HG03060 (cell line): ENCODE measurements around the gene TCERG1.

Source experiments
- ATAC-seq: cut with Tn5 transposase; IDR thresholded peaks from one replicate; pipeline ENCODE4 v1.9.1; 2021; ENCODE audit warnings: low read depth, moderate number of reproducible peaks; ENCODE audit not compliant: unreplicated experiment

Gene TCERG1

DNA sequence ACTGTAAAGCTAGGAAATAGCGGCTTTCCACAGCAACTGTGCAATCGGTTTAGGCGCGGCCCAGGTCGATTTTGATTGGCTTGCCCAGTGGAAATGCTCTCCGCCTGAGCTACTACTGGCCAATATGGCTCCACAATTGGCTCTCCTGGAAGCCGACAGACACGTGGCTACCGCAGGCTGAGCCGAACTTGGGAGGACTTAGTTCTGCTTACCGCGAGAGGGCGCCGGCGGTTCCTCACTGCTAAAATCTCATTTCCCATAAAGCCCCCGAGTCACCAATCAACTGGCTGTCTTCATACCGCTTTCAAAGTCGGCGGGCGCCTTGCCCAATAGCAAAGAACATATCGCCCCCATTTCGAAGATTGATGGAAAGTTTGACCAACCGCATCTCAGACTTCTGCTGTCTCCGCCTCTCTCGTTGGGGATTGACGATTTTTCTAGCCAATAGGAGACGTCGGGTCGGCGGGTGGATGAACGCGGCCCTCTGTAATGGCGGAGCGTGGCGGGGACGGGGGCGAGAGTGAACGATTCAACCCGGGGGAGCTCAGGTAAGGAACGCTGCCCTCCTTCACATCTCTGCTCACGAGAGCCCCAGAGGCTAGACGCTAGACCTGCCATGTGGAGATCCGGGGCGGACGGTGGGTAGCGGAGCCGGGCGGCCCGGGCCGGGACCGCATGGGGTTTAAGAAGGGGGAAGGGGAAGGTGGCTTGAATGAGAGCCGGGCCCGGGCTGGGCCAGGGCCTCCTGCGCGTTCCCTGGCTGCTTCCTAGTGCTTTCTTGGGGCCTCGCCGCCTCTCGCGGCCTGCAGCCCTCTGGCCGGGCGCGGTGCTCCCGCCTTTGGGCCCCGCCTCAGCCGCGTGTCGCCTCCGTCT lies at the start of gene TCERG1:
TCERG1 (plus strand) TSS at position 473 of the 873 bp plus-strand sequence; CDS start at position 490, 17 bp downstream.
- ATAC-seq = peak; percentile 92

DNA sequence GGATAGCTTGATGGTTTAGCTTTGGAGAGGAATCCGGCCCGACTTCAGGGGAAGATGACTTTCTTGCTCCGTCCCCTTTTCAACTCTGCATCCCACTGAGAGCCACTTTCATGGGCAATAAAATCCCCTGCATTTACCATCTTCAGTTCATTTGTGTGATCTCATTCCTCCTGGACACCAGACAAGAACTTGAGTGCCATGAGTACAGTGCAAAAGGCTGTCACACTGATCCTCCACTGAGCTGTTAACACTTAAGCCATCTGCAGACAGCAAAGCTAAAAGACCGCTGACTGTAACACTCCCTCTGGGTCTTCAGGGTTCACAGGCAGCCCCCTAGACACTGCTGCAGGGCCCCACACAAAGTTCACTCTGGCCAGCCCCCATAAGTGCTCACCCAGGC lies 48.3 kb upstream of the TCERG1 start:
- ATAC-seq = no peak

DNA sequence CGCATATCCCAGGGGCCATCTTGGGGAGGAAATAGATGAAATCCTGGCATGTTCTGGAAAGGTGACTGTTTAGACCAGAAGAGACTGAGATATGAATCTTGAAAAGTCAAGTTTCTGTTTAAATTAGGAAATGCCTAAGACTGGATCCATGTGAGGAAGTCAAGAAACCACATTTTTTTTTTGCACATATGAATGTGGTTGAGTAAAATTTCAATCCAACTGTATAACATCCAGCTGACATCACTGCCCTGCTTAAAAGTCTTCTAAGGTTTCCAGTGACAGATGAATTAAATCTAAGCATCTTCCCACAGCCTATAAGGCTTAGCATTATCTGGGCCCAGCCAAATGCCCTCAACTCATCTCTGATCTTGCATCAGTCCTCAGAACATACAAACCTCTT lies 47.7 kb upstream of the TCERG1 start:
- ATAC-seq = no peak

DNA sequence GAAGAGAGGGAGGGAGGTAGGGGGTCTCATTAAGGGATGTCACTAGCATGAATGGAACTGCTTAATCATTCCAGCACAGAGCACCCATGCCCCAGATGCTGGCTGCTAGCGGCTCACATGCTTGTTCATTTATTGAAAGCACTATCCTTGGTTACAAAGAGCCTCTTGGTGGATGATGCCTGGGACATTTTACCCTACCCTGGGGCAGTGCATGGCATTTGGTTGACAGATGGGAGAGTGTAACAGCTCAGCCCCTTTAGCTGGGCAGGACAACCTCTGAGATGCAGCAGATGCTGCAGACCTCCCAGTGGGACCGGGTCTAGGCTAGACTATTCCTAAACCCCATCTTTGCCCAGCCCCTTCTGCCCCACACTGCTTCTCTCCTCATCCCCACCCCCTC lies 46.9 kb upstream of the TCERG1 start:
- ATAC-seq = no peak

DNA sequence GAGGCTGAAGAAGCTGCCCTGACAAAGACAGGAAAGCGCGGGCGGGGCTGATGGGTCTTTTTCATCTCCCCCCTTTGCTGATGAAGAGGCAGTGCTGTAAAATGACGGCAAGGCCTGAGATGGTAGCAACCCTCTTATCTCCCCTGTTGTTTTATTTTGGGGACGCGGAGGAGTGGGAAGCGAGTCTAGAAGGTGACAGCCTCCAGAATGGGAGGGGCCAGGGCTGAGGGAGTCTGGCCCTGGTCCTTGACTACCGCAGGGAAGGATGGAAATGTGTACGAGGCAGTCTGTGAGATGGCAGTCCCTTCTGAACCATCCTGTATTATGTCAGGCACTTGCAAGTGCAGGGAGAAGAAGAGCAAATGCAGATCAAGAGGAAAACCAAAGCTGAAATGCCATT lies 46.1 kb upstream of the TCERG1 start:
- no peak for ATAC-seq

DNA sequence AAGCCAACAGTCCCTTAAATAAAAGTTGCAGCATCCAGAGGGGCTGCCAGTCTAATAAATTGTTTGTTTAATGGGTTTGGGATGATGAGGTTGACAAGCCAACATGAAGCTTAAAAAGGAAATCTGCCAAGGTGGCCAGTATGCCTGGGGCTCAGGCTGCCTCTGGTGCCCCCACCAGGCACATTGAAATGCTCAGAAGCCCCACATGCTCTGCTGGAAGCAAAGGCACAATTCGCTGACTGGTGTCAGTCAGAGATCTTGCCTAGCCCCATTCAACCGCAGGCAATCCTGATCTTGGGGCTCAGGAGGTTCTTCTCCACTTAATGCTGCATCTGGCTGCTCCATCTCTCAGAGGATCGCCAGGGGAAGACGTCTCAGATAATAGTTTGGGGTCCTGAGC lies 44.2 kb upstream of the TCERG1 start:
- no peak for ATAC-seq

DNA sequence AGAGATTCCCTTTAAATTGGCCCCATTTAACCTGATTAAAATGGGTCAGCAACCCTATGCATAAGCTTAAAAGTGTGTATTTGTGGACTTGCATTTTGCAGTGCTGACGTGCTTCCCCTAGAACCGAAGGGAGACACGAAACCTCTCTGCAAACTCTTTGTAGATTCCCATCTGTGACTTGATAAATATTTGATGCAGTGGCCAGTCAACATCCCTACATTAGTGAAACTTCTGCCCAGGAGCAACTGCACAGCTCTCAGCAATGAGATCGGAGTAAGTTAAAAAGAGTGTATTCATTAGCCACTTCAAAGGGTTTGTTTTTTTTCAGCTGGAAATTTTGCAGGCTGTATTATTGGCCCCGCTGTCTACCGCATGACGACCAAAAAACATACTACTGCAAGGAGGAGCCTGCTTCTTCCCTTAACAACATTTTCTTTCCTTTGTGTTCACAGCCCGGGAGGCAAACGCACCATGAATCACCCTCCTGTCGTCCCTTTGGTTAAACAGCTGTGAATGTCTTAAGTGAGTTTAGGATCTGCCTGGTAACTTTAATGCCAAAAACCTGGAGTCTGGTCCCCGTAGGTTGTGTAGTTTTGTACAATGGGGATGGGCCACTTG lies 38.0 kb upstream of the TCERG1 start:
- no peak for ATAC-seq

DNA sequence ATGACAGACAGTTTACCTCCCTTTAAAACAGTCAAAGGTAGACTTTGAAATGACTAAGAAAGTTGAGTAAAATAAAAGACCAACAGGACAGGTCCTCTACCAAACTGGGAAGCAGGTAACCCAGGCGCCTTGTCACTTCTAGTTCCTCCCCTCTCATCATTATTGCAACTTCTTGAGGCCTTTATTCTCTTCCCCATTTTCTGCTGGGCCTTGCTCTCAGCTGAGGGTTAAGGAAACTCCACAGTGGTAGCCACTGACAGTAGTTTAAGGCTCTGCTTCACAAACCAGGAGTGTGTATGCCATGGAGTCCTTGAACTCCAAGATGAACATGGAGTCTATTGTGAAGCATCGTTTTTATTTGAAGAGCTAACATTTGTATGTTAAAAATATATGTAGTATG lies 36.9 kb upstream of the TCERG1 start:
- no peak for ATAC-seq

DNA sequence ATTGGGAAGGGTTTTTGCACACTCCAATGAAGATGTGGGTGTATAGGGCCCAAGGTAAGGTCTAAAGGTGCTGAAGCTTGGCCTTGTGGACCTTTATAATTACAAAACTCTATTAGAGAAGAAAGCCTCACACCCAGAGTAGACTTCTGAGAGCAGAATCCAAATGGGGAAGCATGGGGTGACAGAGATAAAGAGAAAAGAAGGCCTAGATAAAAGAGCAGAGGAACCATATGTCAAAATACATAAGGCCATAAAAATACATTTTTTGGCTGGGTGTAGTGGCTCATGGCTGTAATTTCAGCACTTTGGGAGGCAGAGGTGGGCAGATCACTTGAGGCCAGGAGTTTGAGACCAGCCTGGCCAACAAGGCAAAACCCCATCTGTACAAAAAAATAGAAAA lies 27.4 kb upstream of the TCERG1 start:
- no peak for ATAC-seq

DNA sequence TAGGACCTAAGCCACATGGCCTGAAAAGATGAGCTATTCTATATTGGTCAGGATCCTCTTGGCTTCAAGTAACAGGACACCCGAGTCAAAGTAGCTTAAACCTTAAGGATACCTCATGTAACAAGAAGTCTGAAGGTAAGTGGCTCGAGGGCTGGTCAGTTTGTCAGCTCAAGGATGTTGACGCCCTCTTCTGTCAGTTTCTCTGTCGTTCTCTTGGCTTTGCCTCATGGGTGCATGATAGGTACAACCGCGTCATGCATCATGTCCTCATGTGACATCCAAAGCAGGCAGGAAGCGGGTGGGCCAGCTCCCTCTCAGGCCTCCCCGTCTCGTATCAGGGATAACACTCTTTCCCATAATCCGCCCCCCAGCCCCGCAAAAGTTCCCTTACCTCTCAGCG lies 22.1 kb upstream of the TCERG1 start:
- ATAC-seq = no peak

DNA sequence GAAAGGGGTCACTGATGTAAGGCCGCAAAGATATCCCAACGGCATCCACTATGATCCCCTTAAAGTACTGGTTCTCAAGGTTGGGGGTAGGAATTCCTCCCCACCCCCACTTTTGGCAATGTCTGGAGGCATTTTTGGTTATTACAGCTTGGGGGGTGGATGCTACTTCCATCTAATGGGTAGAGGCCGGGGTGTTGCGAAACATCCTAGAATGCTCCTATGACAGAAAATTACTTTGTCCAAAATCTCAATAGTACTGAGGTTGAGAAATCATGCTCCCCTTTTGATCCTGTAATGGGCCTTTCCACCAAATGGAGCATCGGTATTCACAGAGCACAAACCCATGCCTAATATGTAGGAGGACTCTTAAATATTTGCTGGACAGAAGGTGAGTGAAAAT lies 20.8 kb upstream of the TCERG1 start:
- no peak for ATAC-seq

DNA sequence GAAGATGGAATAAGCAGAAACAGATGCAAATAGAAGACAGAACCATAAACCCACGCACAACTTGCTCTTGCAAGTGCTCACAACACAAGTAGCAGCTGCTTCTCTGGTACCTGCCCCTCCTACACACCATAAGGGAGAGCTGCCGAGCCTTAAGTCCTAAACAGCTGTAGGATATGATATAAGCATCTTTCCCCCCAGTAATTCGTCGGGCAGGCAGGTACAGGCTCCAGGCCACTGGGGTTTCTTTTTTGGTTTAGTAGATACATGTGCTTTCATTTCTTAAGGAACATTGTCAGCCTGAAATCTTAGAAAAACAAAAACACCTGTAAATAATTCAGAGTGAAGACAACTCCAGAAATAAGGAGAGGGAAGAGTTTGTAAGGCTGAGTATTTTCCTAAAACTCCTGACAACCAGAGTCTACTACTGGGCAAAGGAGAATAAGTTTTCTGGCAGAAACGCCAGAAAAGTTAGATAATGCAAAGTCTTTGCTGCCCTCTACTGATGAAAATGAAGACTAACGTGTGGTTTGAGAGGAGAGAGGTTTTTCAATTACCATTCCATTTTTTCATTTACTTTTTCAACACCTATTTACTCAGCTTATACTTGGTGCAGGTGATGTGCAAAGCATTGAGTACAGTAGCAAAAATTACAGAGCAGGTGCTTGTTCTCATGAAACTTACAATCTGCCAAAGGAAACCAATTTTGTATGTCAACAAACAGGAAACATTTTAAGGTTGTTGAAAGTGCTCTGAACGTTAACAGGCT lies 20.1 kb upstream of the TCERG1 start:
- ATAC-seq = no peak

DNA sequence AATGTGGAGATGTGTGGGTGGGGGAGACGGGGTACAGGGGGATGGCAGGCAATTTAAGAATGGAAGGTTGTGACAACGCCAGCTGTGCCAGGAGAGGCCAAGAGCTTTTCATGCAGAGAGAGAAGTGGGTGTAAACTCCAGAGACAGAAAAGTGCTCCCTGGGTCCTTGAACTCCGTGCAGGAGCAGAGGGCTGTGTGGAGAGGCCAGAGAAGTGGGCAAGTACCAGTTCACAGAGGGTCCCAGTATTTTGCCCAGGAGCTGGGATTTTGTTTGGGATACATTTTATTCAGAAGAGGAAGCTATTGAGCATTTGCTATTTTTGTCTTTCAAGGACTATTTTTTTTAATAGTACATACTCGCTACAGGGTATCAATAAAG lies 19.5 kb upstream of the TCERG1 start:
- ATAC-seq = no peak

DNA sequence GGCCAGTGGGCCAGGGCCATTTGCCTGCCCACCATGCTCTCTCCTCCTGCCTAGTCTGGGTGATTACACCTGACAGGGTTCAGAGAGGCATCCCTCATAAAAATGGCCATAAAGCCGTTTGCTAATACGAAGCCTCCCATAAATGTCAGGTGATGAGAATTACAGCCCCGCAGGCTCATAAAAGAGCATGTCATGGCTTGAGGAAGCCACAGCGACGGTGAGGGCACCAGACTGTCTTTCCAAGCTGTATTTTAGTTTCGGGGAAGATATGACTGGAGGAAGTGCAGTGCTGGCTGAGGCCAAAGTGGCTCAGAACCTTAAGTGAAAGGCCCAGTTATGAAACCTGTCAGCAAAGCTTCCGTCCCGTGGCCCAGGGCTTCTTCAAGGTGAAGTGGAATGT lies 18.5 kb upstream of the TCERG1 start:
- no peak for ATAC-seq

DNA sequence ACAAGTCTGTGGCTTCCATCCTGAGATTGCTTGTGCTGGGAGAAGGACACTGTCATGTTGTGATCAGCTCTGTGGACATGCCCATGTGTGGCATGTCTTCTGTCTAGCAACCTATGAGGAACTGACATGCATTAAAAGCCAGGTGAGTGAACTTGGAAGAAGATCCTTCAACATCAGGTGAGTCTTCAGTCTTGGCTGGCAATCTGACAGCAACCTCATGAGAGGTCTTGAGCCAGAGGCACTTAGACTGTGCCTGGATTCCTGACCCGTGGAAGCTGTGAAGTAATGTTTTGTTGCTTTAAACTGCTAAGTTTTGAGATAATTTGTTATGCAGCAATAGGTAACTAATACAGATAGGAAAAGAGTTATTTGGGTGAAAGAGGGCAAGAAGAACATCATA lies 6.8 kb upstream of the TCERG1 start:
- no peak for ATAC-seq

DNA sequence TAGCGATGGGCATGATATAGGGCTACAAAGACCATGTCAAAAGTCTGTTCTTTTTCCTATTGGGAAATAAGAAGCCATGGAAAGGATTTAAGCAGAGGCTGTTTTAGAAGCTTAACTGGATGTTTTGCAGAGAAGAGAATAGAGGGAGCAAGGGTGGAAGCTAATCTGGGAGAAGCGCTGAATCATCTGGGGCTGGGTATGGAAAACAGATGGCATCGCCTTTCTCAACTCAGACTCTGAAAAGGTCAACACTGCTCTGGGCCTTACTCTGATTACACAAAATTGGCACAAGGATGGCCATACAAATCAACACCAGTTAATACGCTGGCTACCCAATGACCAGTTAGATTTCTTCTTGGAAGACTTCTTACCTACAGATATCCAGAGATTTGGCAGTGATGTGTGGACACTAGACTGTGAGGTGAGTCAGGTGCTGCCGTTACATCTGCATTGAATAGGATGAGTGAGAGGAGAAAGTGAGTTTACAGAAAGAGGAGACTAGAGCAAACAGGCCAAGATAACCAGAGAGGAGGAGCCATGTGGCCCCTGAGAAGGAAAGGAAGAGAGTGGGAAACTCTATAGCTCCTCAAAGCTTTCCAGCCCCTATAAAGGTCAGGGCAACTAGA lies 6.2 kb upstream of the TCERG1 start:
- no peak for ATAC-seq

DNA sequence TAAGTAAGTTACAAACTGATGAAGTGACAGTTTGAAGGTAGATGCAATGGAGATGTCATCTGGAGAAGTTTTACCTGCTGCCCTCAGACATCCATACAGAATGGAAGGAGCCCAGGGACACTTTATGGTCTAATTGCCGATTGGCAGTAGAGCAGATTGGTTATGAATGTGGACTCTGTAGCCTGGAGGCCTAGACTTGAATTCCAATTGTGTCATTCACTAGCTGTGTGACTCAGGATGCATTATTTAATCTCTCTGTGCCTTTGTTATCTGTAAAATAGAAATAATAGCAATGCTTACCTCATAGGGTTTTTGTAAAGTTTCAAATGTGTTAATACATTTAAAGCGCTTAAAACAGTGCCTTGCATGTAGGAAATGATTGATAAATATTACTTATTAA lies 5.2 kb upstream of the TCERG1 start:
- no peak for ATAC-seq

DNA sequence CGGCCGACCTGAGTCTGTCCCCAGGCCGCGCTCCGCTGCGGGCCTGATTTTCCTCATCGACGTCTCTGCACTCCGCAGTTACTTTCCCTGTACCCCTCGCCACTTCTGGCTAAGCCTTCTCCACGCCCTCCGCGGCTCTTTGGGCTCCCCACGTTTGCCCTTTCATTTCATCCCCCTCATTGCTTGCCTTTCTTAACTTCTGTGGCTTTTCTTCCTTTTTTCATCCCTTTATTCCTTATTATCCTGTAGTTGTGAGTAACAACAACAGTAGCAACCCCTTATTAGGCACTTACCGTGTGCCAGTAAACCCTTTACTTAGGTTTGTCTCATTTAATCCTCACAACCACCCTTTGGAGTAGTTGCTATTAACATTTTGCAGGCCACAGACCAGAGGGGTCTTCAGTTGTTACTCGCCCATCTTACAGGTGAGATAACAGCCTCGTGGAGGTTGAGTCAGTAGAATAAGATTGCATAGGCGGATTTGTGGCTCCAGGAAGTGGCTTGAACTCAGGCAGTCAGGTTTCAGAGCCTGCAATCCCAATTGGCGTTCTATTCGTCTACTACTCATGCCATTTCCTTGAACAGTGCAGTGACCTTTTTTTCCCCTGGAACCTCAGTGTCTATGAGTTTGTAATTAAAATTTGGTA lies 724 bp downstream of the TCERG1 start:
- peak; percentile 4 for ATAC-seq

DNA sequence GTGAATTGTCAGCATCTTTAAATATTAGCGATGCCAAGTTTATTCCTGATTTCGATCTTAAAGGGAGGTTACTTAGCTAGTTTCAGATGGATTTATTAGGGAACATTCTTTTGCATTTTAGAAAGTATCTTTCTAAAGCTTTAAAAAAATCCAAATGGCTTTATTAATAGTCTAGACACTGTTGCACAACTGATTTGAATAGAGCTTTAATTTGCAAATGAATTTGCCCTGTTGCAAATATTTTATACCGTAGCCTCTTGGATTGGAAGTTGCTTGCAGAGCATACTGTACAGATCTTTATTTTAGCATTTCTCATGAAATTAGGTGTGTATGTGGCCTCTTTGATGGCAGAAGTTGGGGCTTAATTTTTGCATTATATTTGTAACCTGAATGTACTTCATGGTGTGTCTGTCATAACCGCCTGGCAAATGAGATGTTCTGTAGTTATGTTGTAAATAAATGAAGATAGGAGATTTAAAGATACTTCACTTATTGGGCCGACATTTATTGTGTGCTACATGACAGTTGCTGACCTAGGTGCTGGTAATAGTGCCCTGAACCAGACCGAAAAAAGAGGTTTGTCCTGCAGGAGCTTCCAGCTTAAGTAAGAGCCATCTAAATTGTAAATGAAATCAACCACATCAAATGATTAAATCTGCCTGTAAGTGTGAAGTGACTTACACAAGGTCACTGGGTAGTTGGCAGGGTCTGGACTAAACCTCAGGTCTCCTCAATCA lies 1.8 kb downstream of the TCERG1 start:
- no peak for ATAC-seq

DNA sequence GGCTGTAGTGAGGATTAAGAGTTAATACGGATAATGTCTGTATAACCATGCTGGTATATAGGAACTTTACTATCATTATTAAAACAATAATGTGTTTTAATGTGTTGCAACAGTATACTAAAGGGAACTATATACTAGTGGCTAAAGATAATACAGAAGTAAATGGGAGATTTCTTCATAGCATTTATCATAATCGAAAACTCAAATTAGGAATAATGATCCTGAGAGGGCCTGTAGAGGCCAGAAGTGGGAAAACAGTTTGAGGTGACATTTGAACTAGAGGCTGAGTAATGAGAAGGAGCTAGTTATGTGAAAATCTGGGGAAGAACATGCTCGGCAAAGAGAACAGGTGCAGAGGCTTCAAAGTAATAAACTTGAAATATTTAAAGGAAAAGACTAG lies 2.9 kb downstream of the TCERG1 start:
- ATAC-seq = no peak
